ENCODE results near the gene MEPE. TPM values are rescaled to one million over a fixed set of nuclear protein-coding genes. Genes with fewer than 3 reads are reported as not detected.

Gene MEPE
- total RNA-seq, 1 experiment from 2014 or later = not detected

DNA sequence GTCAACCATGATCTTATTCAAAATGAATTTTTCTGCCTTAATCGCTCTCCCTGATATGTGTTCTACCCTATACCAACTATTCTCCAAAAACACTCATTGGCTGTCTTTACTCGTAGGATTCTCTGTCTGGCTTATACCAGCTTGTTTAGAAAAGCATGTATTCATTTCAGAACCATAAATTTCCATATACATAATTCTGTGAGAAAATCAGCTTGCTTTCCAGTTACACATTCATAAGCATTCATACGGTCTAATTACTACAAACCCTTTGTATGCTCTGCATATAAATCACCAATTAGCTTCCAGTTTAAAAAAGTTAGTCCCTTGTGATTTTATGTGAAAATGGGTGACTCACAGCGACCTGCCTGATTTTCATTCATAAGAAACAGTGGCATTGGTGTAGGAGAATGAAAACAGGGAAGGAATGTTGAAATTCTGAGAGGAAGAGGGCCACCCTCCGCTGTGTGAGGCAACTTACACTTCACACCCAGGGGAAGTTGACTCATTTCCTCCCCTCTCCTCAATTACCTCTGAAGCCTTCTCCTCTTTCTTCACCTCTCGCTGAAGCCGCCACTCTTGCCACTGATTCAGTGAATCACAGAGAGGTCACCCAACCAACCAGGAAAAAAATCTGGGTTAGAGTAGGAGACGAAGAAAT is 63.3 kb downstream of the MEPE start:
- Histone ChIP-seq H3K9me3 (ENCODE audit: low read length) (no peaks in the 10 kb centered on the region), H3K4me1 (ENCODE audit: low read length) (peaks cover 14% of the 10 kb centered on the region), H3K27me3 (ENCODE audit: low read length) (no peaks in the 10 kb centered on the region), H3K9ac (ENCODE audit: low read length) (no peak overlapping the region), H2AFZ (ENCODE audit: low read length) (no peak overlapping the region), H3K4me2 (ENCODE audit: low read depth, low read length, poor library complexity, severe bottlenecking) (peak overlapping the region; percentile 3), H3K9me2 (replicated peaks; ENCODE audit: insufficient read depth, low read length) (no peaks in the 10 kb centered on the region), H3K79me2 (ENCODE audit: low read length) (no peaks in the 10 kb centered on the region), H3K27ac (ENCODE audit: low read length) (no peak overlapping the region), H3K36me3 (ENCODE audit: insufficient read depth, low read length) (no peaks in the 10 kb centered on the region), H4K20me1 (ENCODE audit: insufficient read depth, low read depth, low read length) (no peaks in the 10 kb centered on the region), H3K4me3 (ENCODE audit: low read length) (no peak overlapping the region)
- no peak for DNase-seq

Other genes starting within 250 kb of the MEPE start
- not detected in 2 replicates for gene DSPP, start 224.4 kb upstream of the MEPE start, total RNA-seq (2014; rRNA removed; shearing (Covaris generic); ENCODE audit: low replicate concordance)
- gene DMP1, start 182.7 kb upstream of the MEPE start, total RNA-seq (2014; rRNA removed; shearing (Covaris generic); ENCODE audit: low replicate concordance) = not detected in 2 replicates
- not detected in 2 replicates for gene IBSP, start 33.4 kb upstream of the MEPE start, total RNA-seq (2014; rRNA removed; shearing (Covaris generic); ENCODE audit: low replicate concordance)
- gene SPP1, start 142.7 kb downstream of the MEPE start, total RNA-seq (2014; rRNA removed; shearing (Covaris generic); ENCODE audit: low replicate concordance) = not detected in 2 replicates
- 17.6 and 20.8 TPM in 2 replicates for gene PKD2, start 174.7 kb downstream of the MEPE start, total RNA-seq (2014; rRNA removed; shearing (Covaris generic); ENCODE audit: low replicate concordance)

All from Karpas-422 (cell line).